ENCODE data around the gene TRIM65. TPM values are rescaled to one million over a fixed set of nuclear protein-coding genes. Genes with fewer than 3 reads are reported as not detected.

TRIM65 gene
- total and polyA plus RNA-seq, 10 of the 15 experiments (the other 5 are each of a cell fraction or from before 2014, with no cell fraction given) = 1.4 to 26.0 (median 10.8) TPM

- Histone ChIP-seq H3K36me3 (ENCODE audit: control insufficient read depth in 2 of 2, insufficient read depth in 2 of 2, low read length in 1 of 2) (no peaks in the 10 kb centered on the region; a peak in 4 of 4 replicates), H4K20me1 (ENCODE audit: control insufficient read depth, insufficient read depth) (no peaks in the 10 kb centered on the region)
Observed at GRCh38 chr17:75842411-75842810, 54.3 kb downstream of the TRIM65 start.

More at GRCh38 chr17:75842411-75842810, 54.3 kb downstream of the TRIM65 start:
- Histone ChIP-seq H3K79me2 (ENCODE audit: control insufficient read depth, insufficient read depth, low read length) (peaks cover 18% of the 10 kb centered on the region), H3K4me3 (no peak overlapping the region), H3K4me2 (ENCODE audit: control insufficient read depth, insufficient read depth) (no peak overlapping the region), H3K9me3 (replicated peaks; ENCODE audit: control insufficient read depth, insufficient read depth, low read length) (no peaks in the 10 kb centered on the region), H3K9ac (ENCODE audit: control insufficient read depth, insufficient read depth, low read length) (no peak overlapping the region), H3K4me1 (ENCODE audit: control insufficient read depth, insufficient read depth, low read length) (peaks cover 14% of the 10 kb centered on the region), H3K27me3 (replicated peaks in 1 of 2; ENCODE audit: control insufficient read depth in 2 of 2, insufficient read depth in 2 of 2, low read length in 1 of 2) (no peaks in the 10 kb centered on the region), H3K27ac (ENCODE audit: control insufficient read depth, insufficient read depth) (no peak overlapping the region), H2AFZ (ENCODE audit: control insufficient read depth, low read depth, low read length) (no peak overlapping the region)
- intact Hi-C loops (cut with micrococcal nuclease; ENCODE audit: unreplicated experiment) = no loop called here
- ATAC-seq = no peak
- FAIRE-seq = no peak
- ChIA-PET CTCF (interaction anchor here (8.7 kb wide), 1 partner anchor 16 kb away, joined by 117 read pairs; the partner anchor contains the start of gene WBP2), SMC1A (ENCODE audit: uncharacterized antibody, unreplicated experiment) (interaction anchor here (1.5 kb wide), 1 partner anchor 9 kb away, joined by 4 read pairs; no protein-coding TSS in a partner anchor), POLR2A (interaction anchor here (3.9 kb wide), 1 partner anchor 59 kb away, joined by 30 read pairs; the partner anchor contains the start of gene UNK), RAD21 (ENCODE audit: unreplicated experiment) (no interaction called here)
- in situ Hi-C loops (cut with MboI) = no loop called here
- 94% methylated on average over 18 of the region's 18 CpGs for WGBS (ENCODE audit: insufficient coverage, insufficient replicate concordance, low lambda C conversion rate, missing lambda C conversion rate)
- no peak for DNase-seq (ENCODE audit: low read depth, low spot score)
- TF ChIP-seq SREBF1 (IDR thresholded peaks at IDR 0.05; ENCODE audit: low read length) (no peak), RFX5 (IDR thresholded peaks at IDR 0.05; ENCODE audit: low read depth, low read length) (no peak), FOXK2 (IDR thresholded peaks at IDR 0.05) (no peak), SMAD5 (IDR thresholded peaks at IDR 0.05; ENCODE audit: low read depth) (no peak), MYB (IDR thresholded peaks at IDR 0.05; ENCODE audit: borderline replicate concordance, low read depth, low read length) (no peak), PBX3 (IDR thresholded peaks at IDR 0.05; ENCODE audit: insufficient replicate concordance, low read depth, low read length) (no peak), ZBED1 (IDR thresholded peaks at IDR 0.05; ENCODE audit: borderline replicate concordance) (no peak), CEBPZ (IDR thresholded peaks at IDR 0.05; ENCODE audit: low read depth, low read length) (no peak), IKZF1 (conservative IDR thresholded peaks at IDR 0.05) (no peak), TARDBP (IDR thresholded peaks at IDR 0.05; ENCODE audit: borderline replicate concordance) (no peak)
- BruUV-seq (replicated peaks) = no TSS peak

Data from GM12878 (cell line).